HG03575 (cell line): ENCODE measurements around the gene HIKESHI.
"Not testable (repeated sequence)": the region's sequence is repeated elsewhere in the genome, so short reads cannot be mapped to it uniquely, and the experiment has no call there.

Experiments used
- ATAC-seq: cut with Tn5 transposase; IDR thresholded peaks from one replicate; pipeline ENCODE4 v1.9.1; 2021; ENCODE audit not compliant: unreplicated experiment, insufficient number of reproducible peaks, low FRiP score; ENCODE audit errors: extremely low read depth

The HIKESHI gene, protein sequence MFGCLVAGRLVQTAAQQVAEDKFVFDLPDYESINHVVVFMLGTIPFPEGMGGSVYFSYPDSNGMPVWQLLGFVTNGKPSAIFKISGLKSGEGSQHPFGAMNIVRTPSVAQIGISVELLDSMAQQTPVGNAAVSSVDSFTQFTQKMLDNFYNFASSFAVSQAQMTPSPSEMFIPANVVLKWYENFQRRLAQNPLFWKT

DNA sequence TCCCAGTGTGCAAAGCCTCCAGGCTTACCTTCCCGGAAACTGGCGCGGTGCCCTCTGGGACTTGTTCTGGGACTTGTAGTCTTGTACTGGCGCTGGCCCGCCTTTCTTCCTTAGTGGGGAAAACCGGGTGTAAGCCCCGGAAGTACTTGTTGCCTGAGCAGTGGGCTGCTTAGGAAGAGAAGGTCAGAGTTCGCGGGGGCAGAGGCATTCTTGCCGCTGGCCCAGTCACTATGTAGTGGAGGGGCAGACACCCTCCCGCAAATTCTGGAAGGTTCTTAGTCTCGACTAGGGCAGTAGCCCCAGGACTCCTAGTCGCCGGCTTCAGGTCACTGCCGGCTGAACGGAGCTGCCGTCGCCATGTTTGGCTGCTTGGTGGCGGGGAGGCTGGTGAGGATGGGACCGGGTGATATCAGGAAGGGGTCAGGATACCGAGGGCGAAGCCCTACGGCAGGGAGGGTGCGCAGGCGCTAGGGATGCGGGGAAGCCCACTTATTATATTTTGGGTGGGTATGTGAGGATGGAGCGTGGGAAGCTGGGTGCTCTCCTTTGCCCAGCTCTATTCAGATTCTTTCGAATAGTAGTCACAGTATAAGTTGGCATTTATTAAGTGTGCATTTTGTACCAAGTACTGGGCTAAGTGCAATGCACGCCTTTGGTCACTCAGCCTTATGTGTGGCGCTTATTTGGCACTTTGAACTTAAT lies at the start of gene HIKESHI:
Gene HIKESHI (plus strand): TSS at position 149 of the 702 bp plus-strand sequence. CDS start 209 bp downstream, at position 358.
- ATAC-seq = peak; percentile 90

- peak; percentile 83 for ATAC-seq
Measured at GRCh38 chr11:86255896-86256295, 46.1 kb upstream of the HIKESHI start.

- no peak for ATAC-seq
Measured at GRCh38 chr11:86256608-86257007, 45.4 kb upstream of the HIKESHI start.

GRCh38 chr11:86257446-86257845 lies 44.6 kb upstream of the HIKESHI start:
- ATAC-seq = no peak

DNA sequence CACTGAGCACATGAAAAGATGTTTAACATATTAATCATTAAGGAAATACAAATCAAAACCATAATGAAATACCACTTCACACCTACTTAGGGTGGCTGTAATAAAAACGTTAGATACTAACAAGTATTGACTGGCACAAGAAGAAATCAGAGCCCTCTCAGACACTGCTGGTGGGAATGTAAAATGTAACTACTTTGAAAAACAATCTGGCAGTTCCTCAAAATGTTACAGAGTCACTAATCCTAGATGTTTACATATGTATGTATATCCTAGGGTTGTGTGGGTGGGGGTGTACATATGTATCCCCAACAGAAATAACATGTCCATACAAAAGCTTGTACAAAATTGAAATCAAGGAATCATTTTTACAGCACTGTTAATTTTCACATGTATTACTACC lies 42.3 kb upstream of the HIKESHI start:
- ATAC-seq = no peak

GRCh38 chr11:86261328-86261727 lies 40.7 kb upstream of the HIKESHI start:
- no peak for ATAC-seq

DNA sequence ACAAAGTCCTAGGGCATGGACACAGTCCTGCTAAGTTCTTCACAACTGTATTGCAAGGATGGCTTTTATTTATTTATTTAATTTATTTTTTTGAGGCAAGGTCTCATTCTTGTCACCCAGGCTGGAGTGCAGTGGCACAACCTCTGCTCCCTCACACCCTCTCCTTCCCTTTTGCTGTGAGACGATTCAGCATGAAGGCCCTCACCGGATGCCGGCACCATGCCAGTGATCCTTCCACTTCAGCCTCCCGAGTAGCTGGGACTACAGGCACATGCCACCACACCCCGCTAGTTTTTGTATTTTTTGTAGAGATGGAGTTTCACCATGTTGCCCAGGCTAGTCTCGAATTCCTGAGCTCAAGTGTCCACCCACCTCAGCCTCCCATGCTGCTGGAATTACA lies 39.7 kb upstream of the HIKESHI start:
- ATAC-seq = no peak

DNA sequence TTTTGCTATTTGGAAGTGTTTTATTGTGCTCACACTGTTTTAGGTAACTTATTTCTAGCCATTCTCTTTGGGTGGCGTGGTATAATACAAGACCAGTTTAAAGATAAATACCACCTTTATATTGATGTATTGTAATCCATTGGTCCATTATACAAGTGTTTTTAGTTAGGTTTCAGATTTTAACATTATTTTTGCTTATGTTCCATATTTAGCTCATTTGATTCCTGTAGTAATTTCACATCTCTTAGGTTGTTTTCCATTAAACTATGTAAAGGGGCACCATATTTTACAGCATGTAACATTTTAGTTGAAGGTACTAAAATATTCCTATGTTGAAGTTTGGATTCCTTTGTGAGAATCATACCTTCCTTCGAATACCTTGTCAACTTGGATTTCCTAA lies 37.4 kb upstream of the HIKESHI start:
- no peak for ATAC-seq

DNA sequence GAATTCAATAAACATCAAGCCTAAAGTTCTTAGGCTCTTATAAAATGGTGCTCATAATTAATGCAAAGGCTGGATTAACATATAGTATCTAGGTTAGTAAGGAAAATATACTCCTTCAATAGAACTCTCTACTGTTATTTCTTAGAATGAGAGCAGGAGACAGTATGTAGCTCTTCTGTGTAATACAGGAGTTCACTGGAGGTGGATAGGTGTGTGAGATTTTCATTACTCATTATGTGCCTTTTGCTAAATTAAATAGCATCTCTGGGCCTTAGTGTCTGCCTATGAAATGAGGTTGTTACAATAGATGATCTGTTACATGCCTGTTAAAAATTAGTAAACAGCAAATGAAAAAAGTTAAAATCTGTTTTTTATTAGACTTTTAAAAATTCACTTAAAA lies 36.8 kb upstream of the HIKESHI start:
- no peak for ATAC-seq

DNA sequence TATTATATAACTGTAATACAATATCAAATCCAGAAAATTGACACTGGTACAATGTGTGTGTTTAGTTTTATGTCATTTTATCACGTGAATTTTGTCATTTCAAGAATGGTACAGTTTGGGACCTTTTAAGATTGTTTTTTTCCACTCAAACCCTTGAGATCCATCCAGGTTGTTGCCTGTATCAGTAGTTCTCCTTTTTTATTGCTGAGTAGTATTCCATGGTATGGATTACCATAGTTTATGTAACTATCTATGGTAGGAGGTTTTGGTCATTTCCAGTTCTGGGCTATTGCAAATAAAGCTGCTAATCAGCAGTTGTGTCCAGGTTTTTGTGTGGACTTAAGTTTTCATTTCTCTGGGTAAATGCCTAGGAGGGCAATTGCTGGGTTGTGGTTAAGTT lies 32.4 kb upstream of the HIKESHI start:
- ATAC-seq = no peak

DNA sequence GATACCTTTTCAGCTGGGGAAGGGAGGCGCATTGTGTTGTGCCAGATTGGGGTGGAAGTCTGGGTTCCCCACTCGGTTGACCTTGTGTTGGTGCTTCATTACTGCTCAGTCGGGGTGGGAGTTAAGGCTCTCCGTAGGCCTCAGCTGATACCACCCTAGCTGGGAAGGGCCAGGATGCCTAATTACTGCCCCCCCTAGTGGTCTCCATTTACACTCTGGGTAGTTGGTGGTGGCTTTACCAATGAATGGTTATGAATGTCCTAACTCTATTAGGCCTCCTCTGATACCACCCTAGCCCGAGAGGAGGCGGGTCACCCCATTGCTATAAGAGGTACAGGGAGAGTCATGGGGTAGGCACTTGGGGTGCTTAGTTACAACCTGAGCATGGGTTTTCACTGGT lies 27.5 kb upstream of the HIKESHI start:
- no peak for ATAC-seq

DNA sequence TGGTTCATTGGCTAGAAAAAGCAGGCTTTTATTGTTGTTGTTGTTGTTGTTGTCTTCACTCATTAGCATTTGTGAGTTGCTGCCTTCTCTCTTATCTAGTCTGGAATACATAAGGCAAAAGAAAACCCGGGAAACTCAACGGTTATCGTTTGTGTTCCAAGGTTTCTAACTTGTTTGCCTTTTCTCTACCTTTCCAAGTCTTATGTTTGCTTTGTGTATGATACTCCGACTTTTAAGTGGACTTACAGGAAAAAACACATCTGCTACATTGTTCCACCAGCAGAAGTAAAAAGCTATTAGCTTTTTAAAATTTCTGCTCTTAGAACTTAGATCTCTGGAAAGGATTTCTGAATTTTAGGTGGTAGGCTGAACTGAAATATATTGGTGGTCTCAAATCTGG lies 27.0 kb upstream of the HIKESHI start:
- ATAC-seq = no peak

- no peak for ATAC-seq
Measured at GRCh38 chr11:86275493-86276370, 26.3 kb upstream of the HIKESHI start.

DNA sequence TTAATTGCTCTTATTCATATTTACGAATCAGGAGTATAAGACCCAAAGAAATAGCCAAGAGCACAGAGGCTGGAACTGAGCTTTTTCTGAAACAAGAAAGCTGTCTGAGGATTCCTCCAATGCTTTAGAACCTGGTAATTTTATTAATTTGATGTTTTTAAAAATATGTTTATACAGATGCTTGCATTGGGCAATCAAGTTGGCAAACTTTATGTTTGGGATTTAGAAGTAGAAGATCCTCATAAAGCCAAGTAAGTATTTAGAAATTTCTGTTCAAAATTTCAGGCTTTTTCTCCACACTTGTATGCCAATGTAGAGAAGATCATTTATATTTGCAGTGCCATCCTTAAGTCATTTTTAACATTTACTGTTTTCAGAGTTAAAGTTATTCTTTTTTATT lies 24.3 kb upstream of the HIKESHI start:
- ATAC-seq = no peak

- ATAC-seq = no peak
Measured at GRCh38 chr11:86278226-86278625, 23.8 kb upstream of the HIKESHI start.

DNA sequence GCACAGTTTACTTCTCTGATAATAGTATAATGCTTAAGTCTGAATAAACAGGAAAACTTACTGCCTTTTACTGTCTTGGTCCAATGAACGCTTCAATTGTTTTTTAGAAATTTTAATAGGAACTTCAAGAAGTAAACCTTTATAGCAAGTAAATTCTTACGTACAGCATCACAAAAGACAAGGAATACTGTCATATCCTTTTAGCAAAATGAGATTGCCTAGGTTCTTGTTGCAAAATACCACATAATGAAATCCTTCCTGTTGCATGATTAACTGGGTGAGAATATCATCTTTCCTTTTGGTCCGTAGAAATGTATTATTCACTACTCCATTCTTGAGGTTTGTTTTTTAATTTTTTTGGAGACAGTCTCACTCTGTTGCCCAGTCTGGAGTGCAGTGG lies 22.3 kb upstream of the HIKESHI start:
- ATAC-seq = no peak

GRCh38 chr11:86287468-86287796 lies 14.6 kb upstream of the HIKESHI start:
- ATAC-seq = no peak

DNA sequence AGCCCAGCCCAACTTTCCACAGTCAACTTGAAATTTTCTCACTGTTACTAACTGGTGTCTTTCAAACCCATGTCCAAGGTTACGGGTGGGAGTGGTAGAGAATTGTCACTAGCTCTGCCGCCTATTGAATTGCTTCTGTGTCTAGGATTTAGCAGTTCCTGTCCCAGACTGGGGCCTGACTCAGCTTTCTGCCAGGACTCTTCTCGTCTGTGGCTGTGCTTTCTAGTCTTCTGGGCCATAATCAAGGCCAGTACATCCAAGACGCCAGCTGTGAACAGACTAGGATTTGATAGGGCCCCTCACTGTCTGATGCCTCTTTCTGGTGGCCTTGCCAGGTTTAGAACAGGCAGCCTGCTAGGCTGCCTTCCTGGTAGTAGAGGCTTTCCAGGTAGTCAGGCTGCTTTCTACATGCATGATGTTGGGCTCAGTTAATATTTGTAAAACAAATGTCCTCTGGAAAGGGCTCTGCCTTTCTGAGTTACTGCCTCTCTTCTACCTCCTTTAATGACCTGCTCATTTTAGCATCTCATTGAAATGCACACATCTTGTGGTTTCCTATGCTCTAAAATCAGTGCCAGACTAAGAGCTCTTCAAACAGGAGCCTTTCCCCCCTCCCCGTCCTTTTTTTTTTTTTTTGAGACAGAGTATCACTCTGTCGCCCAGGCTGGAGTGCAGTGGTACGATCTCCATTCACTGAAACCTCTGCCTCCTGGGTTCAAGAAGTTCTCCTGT lies 13.1 kb upstream of the HIKESHI start:
- ATAC-seq = no peak

- not testable (repeated sequence) for ATAC-seq
Measured at GRCh38 chr11:86289508-86290280, 12.3 kb upstream of the HIKESHI start.
